GM18508 (cell line): Measurements from ENCODE around the gene NDUFA6.
"Not testable (repeated sequence)": the region's sequence is repeated elsewhere in the genome, so short reads cannot be mapped to it uniquely, and the experiment has no call there.

Experiments used
- ATAC-seq: cut with Tn5 transposase; IDR thresholded peaks from one replicate; pipeline ENCODE4 v1.9.1; 2021; ENCODE audit warnings: moderate number of reproducible peaks; ENCODE audit not compliant: insufficient read depth, unreplicated experiment

NDUFA6 gene

DNA sequence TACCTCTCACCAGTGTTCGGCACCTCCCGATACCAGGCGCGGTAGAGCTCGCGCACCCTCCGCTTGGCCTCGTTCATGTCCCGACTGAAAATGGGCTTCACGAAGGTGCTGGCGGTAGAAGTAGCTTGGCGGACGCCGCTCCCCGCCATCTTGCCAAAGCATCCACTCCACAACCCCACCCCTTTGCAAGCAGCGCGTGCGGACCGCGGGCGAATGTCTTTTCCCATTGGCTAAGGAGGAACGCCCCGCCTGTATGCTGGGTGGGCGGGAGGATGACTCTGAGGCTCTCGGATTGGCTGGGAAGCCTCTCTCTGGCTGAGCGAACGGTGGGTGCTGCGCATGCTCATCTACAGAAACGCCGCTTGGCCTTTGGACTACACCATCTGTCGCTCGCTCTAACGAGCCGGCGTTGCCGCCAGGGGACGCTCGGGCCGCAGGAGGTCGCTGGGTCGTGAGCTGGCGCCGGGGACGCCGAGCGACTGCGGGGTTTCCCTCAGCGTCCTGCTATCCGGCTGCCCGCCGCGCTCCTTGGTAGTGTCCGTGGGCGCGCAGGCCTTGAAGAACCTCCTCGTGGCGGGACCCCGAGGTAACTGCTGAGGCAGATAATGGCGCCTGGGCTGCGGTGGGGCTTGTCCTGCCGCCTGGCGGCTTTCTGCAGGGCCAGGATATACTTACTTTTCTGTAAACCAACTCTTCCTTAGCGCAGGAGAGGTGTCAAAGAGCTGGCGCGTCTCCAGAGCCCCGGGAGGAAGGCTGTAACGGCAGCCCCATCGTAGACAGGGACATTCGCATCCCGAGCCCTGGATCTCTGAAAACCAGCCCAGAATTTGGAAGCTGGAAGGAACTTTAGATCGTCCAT lies at the start of gene NDUFA6:
TSS of gene NDUFA6 (minus strand) at position 177 of the 859 bp plus-strand sequence. CDS start at position 149, 28 bp downstream.
- ATAC-seq = peak; percentile 83

DNA sequence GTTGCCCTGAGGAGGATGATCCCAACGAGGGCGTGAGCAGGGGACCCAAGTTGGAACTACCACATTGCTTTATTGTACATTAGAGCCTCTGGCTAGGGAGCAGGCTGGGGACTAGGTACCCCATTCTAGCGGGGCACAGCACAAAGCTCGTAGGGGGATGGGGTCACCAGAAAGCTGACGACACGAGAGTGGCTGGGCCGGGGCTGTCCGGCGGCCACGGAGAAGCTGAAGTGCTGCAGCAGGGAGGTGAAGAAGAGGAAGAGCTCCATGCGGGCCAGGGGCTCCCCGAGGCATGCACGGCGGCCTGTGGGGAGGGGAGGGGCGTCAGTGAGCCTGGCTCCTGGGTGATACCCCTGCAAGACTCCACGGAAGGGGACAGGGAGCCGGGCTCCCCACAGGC lies 49.6 kb upstream of the NDUFA6 start:
- not testable (repeated sequence) for ATAC-seq

DNA sequence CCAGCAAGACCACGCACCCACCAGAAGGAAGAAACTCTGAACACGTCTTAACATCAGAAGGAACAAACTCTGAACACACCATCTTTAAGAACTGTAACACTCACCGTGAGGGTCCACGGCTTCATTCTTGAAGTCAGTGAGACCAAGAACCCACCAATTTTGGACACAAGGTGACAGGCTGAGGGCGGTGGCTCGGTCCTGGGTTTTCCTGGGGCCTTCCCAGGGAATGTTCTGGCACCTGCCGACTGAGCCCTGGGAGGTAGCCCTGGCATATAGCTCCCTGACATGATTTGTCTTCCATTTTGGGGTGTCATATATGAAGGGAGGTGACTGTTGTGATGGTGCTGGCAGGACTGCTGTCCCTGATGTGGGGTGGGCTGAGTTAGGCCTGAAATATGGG lies 48.9 kb upstream of the NDUFA6 start:
- ATAC-seq = not testable (repeated sequence)

DNA sequence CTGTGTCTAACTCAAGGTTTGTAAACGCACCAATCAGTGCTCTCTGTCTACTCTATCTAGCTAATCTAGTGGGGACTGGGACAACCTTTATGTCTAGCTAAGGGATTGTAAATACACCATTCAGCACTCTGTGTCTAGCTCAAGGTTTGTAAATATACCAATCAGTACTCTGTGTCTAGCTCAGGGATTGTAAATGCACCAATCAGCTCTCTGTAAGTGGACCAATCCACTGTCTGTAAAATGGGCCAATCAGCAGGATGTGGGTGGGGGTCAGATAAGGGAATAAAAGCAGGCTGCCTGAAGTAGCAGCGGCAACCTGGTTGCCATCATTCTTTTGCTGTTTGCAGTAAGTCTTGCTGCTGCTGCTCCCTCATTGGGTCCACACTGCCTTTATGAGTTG lies 48.4 kb upstream of the NDUFA6 start:
- no peak for ATAC-seq

DNA sequence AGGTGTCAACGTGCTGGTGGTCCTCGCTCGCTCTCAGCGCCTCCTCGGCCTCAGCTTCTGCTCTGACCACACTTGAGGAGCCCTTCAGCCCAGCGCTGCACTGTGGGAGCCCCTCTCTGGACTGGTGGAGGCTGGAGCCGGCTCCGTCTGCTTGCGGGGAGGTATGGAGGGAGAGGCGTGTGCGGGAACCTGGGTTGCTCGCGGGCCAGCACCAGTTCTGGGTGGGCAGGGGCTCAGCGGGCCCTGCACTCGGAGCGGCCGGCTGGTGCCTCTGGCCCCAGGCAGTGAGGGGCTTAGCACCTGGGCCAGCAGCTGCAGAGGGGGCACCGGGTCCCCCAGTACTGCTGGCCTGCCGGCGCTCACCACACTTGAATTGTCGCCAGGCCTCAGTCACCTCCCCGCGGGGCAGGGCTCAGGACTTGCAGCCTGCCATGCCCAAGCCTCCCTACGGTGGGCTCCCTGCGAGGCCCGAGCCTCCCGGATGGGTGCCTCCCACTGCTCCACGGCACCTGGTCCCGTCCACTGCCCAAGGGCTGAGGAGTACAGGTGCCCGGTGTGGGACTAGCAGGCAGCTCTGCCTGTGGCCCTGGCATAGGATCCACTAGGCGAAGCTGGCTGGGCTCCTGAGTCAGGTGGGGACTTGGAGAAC lies 47.7 kb upstream of the NDUFA6 start:
- ATAC-seq = no peak

DNA sequence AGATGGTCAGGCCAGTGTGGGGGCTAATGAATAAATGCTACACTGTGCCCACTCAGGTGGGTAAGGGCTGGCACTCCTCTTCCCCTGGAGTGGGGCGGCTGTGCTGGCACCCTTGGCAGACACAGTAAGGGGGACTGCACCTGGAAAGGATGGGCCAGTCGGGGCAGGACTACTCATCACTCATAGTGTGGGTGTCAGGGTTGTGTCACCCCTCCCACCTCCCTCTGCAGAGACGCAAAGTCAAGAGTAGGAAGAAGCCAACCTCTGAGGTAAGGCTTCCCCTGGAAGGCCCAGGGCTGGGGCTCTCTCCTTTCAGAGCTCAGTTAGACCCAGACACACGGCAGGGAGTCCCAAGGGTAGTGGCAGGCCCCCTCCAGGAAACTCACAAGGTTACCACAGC lies 45.1 kb upstream of the NDUFA6 start:
- ATAC-seq = not testable (repeated sequence)

DNA sequence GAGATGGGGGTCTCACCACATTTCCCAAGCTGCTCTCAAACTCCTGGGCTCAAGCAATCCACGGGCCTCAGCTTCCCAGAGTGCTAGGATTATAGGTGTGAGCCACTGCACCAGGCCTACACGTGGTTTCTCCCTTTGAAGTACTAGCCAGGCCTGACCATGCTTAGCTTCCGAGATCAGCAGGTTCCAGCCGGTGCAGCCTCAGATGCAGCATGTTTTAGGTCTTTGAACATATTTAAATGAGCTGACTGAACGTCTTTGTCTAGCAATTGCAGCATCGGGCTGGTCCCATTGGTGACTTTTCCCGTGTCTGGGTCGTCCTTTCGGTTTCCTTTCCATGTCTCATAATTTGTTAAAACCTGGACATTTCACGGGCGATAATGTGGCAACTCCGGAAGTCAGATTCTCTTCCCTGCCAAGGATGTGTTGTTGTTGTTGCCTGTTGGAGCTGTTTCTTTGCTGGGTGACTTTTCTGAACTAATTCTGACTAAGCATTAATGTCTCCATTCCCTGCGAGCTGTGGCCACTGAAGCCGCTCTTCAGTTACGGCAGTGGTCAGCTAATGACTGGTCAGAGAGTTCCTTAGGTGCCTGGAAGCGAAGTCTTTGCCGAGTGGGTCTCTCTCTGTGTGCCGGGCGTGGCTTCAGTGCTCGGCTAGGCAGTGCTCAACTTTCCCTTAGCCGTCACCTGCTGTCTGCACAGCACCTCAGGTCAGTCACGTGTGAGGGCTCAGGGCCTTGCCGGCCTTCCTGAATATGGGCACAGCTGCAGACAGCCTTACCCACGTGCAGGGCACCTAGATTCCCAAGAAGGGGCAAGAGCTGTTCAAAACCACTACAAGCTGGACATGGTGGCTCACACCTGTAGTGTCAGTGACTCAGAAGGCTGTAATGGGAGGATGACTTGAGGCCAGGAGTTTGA lies 43.8 kb upstream of the NDUFA6 start:
- no peak for ATAC-seq

DNA sequence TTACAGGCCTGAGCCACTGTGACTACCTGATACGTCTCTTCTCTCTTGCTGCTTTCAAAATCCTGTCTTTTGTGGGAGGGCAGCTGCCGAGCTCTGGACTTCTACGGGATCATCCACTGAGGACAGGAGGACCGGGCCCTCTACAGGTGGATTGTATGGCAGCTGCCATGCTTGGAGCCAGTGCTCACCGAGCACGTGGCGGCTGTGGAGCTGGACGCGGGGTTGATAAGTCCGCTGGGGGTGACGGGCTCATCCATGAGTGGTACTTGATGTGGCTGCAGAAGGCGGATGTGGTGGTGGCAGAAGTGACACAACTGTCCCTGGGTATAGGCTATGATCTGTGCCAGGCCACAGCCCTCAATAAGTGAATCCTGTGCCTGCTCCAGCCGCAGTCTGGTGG lies 41.9 kb upstream of the NDUFA6 start:
- no peak for ATAC-seq

DNA sequence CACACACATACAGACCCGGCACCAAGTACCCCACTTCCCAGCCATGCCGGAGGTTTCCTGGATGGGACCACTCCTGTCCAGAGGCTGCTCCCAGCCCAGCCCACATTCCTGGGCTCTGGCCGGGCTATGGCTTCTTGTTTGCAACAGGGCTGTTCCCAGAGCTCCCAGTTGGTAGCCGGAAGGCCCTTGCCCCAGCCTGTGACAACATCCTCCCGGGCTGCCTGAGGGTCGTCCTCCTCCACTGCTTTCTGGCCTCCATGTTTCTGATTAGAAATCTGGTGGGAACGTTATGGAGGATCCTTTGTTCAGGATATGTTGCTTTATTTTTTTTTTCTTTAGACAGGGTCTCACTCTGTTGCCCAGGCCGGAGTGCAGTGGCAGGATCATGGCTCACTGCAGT lies 41.0 kb upstream of the NDUFA6 start:
- no peak for ATAC-seq

DNA sequence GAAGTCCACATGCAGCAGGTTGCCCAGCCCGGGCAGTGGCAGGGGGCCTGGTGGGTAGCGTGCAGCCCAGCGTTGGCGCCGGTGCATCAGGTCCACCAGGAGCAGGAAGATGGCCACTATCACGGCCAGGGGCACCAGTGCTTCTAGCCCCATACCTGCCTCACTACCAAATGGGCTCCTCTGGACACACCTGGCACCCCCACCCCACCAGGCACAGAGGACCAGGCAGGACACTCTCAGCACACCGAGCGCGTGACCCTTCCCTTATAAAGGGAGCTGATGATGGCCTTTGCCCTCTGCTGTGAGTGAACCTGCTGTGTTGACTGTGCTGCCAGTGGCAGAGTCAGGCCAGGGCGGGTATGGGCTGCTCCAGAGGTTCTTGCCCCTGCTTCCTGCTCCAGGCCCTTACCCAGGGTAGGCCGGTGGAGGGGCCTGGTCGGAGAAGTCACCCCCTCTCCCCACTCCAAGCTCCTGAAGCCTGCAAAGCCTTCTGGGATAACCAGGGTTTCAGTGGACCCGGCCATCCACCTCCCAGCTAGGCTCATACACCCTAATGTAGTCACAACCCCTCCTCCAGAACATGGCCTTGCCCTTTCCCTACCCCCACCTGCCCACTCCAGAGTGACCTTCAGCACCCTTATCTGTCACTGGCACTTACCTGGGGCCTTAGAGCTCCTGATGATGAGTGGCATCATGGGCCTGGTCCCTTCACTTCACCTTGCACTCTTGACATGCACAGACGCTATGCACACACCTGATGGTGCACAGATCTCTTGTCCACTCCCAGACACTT lies 40.3 kb upstream of the NDUFA6 start, which contains the start of gene CYP2D6:
TSS of gene CYP2D6 (minus strand) at position 172 of the 793 bp plus-strand sequence. CDS start at position 153, 19 bp downstream.
- ATAC-seq = not testable (repeated sequence)

DNA sequence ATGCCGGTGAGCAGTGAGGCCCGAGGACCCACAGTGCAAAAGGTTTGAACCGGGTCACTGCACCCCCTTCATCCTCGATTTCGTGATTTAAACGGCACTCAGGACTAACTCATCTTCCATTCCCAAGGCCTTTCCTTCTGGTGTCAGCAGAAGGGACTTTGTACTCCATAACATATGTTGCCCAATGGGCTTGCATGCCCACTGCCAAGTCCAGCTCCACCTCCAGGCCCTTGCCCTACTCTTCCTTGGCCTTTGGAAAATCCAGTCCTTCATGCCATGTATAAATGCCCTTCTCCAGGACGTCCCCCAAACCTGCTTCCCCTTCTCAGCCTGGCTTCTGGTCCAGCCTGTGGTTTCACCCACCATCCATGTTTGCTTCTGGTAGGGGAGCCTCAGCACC lies 39.6 kb upstream of the NDUFA6 start:
- ATAC-seq = not testable (repeated sequence)

DNA sequence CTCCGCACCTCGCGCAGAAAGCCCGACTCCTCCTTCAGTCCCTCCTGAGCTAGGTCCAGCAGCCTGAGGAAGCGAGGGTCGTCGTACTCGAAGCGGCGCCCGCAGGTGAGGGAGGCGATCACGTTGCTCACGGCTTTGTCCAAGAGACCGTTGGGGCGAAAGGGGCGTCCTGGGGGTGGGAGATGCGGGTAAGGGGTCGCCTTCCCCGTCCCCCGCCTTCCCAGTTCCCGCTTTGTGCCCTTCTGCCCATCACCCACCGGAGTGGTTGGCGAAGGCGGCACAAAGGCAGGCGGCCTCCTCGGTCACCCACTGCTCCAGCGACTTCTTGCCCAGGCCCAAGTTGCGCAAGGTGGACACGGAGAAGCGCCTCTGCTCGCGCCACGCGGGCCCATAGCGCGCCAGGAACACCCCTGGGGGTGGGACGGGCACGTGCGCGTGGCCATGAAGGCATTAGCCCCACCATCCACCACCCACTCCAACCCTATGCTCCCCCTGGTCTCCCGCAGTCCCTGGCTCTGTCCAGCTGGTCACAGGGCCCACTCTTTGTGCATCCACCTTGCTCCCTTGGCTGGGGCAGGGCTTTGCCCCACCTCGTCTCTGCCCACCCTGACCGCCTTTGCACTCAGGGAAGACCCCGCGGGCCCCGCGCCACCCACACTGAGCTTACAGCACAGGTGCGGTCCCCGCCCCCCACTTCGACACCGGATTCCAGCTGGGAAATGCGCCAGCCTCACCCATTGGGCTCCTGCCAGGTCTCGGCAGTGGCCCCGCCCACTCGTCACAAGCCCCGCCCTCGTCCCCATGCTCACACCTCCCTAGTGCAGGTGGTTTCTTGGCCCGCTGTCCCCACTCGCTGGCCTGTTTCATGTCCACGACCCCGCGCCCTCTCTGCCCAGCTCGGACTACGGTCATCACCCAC lies 38.5 kb upstream of the NDUFA6 start:
- ATAC-seq = not testable (repeated sequence)

DNA sequence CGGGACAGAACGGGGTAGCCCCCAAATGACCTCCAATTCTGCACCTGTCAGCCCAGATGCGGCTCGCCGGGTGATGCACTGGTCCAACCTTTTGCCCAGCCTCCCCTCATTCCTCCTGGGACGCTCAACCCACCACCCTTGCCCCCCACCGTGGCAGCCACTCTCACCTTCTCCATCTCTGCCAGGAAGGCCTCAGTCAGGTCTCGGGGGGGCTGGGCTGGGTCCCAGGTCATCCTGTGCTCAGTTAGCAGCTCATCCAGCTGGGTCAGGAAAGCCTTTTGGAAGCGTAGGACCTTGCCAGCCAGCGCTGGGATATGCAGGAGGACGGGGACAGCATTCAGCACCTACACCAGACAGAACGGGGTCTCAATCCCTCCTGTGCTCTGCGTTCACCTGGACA lies 37.4 kb upstream of the NDUFA6 start:
- ATAC-seq = not testable (repeated sequence)

DNA sequence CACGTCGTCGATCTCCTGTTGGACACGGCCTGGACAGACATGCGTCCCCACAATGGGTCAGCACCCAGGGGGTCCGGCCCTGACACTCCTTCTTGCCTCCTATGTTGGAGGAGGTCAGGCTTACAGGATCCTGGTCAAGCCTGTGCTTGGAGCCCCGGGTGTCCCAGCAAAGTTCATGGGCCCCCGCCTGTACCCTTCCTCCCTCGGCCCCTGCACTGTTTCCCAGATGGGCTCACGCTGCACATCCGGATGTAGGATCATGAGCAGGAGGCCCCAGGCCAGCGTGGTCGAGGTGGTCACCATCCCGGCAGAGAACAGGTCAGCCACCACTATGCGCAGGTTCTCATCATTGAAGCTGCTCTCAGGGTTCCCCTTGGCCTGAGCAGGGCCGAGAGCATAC lies 37.0 kb upstream of the NDUFA6 start:
- no peak for ATAC-seq

DNA sequence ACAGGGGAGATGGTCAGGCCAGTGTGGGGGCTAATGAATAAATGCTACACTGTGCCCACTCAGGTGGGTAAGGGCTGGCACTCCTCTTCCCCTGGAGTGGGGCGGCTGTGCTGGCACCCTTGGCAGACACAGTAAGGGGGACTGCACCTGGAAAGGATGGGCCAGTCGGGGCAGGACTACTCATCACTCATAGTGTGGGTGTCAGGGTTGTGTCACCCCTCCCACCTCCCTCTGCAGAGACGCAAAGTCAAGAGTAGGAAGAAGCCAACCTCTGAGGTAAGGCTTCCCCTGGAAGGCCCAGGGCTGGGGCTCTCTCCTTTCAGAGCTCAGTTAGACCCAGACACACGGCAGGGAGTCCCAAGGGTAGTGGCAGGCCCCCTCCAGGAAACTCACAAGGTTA lies 33.0 kb upstream of the NDUFA6 start:
- not testable (repeated sequence) for ATAC-seq

DNA sequence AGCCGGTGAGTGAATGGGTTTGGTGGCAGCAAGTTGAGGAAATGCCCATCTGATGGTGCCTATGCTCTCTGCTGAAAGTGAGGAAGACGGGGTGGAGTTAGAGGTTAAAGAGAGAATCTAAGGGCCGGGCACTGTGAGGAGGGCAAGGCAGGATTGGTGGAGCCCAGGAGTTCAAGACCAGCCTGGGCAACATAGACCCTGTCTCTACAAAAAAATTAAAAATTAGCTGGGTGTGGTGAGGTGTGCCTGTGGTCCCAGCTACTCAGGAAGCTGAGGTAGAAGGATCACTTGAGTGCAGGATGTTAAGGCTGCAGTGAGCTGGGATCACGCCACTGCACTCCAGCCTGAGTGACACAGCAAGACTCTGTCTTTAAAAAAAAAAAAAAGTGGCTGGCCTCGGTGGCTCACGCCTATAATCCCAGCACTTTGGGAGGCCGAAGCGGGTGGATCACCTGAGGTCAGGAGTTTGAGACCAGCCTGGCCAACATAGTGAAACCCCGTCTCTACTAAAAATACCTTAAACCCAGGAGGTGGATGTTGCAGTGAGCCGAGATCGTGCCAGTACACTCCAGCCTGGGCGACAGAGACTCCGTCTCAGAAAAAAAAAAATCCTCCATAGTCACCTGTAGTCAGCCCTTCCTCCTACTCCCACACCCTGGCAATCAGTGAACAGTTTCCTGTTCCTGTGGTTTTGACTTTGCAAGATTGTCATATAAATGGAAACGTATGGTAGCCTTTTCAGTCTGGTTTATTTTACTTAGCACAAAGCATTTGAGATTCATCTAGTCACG lies 29.9 kb upstream of the NDUFA6 start:
- ATAC-seq = not testable (repeated sequence)

DNA sequence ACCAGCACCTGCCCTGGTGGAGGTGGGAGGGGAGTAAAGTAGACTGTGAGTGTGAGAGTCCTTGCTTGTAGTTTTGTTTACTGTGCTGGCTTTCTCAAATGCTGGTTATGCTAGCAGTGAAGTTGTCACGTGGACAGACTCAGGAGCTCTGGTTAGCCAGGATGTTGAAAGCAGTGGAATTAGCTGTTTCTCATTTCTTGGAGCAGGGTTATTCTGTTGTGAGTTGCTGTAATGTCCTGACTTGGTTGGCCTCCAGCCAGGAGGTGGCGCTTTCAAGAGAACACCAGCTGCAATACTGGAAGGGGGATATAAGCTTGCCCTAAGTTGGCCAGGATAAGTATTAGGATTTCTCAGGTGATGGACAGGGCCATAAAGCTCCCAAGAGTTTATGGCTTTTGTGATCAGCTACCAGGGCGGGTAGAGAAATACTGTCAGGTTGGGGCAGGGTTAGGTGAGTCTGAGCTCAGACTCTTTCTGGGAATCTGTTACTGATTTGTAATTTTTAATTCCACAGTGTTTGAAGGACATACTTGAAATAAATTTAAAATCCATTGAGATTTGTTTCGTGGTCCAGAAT lies 26.4 kb upstream of the NDUFA6 start:
- ATAC-seq = no peak
